HCT116 (cell line): Measurements from ENCODE around the gene ANO10.

Experiments used
- EGR1 ChIP-seq: IDR thresholded peaks from 2 replicates; pipeline ENCODE4 v1.6.1; 2012; ENCODE audit warnings: low read depth
- EZH2 ChIP-seq: fragments of 200-600 bp; sonication (generic); IDR thresholded peaks from 2 replicates; pipeline ENCODE4 v1.6.1; 2017; ENCODE audit warnings: antibody characterized with exemption, mixed run types
- EZH2phosphoT487 ChIP-seq: fragments of 200-600 bp; IDR thresholded peaks from 2 replicates; pipeline ENCODE4 v1.6.1; 2018; ENCODE audit warnings: antibody characterized with exemption, borderline replicate concordance
- POLR2A ChIP-seq: IDR thresholded peaks from 2 replicates; pipeline ENCODE4 v1.7.0; 2011; ENCODE audit warnings: borderline replicate concordance; ENCODE audit not compliant: insufficient read depth, insufficient read length; ENCODE audit errors: extremely low read depth
- POLR2AphosphoS5 ChIP-seq: IDR thresholded peaks from 2 replicates; pipeline ENCODE4 v1.6.1; 2011; ENCODE audit warnings: mild to moderate bottlenecking, low read depth, low read length, moderate library complexity
- SRF ChIP-seq: IDR thresholded peaks from 2 replicates; pipeline ENCODE4 v1.6.1; 2012; ENCODE audit warnings: low read depth
- YY1 ChIP-seq: IDR thresholded peaks from 2 replicates; pipeline ENCODE4 v1.6.1; 2011; ENCODE audit warnings: low read length, low read depth, moderate library complexity, mild to moderate bottlenecking; ENCODE audit not compliant: insufficient replicate concordance; ENCODE audit errors: extremely low read depth
- ZFX ChIP-seq: fragments of 450-650 bp; IDR thresholded peaks from 2 replicates; pipeline ENCODE4 v1.6.1; 2017
- ZNF274 ChIP-seq: fragments of 200-500 bp; sonication (Bioruptor generic); IDR thresholded peaks from 2 replicates; pipeline ENCODE4 v1.6.1; 2014; ENCODE audit warnings: mild to moderate bottlenecking, low read depth, low read length, inconsistent platforms
- TF ChIP-seq, protein P1 (sequence below), 3 experiments: fragments of 200-600 bp in 1 of 3; sonication (generic) in 1 of 3; IDR thresholded peaks in 2 of 3; conservative IDR thresholded peaks in 1 of 3; 2 replicates each; pipeline ENCODE4 v1.5.1; 2012 to 2017; ENCODE audit warnings: low read depth in 2 of 3, low read length in 2 of 3, antibody characterized with exemption in 1 of 3, borderline replicate concordance in 1 of 3, control low read depth in 1 of 3, mild to moderate bottlenecking in 1 of 3, mixed read lengths in 1 of 3, mixed run types in 1 of 3, moderate library complexity in 1 of 3; ENCODE audit not compliant: insufficient read depth in 1 of 3
- TF ChIP-seq, protein P2 (sequence below): IDR thresholded peaks from 2 replicates; pipeline ENCODE4 v1.6.1; 2011; ENCODE audit warnings: mild to moderate bottlenecking, low read length, moderate library complexity; ENCODE audit not compliant: insufficient replicate concordance; ENCODE audit errors: extremely low read depth
- TF ChIP-seq, protein P3 (sequence below): IDR thresholded peaks from 2 replicates; pipeline ENCODE4 v1.6.1; 2012; ENCODE audit warnings: low read depth

DNA sequence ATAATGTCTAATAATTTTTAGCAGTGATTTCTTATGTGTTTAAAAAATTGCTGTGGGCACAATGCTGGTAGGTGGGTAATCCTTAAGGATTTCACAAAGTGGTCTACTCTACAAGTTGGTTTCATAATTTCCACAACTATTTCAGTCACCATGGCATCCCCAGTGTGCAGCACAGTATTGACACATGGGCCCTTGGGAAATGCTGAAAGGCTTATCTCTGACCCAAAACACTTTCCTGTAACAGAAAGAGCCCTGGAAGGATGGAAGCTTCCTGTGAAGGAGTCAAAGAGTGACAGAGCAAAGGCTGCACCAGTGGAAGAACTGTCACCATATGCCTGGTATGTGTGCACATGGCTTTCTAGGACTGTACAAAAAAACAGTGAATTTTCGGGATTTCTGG, 153.7 kb downstream of the ANO10 start:
- TF ChIP-seq, protein P1, sequence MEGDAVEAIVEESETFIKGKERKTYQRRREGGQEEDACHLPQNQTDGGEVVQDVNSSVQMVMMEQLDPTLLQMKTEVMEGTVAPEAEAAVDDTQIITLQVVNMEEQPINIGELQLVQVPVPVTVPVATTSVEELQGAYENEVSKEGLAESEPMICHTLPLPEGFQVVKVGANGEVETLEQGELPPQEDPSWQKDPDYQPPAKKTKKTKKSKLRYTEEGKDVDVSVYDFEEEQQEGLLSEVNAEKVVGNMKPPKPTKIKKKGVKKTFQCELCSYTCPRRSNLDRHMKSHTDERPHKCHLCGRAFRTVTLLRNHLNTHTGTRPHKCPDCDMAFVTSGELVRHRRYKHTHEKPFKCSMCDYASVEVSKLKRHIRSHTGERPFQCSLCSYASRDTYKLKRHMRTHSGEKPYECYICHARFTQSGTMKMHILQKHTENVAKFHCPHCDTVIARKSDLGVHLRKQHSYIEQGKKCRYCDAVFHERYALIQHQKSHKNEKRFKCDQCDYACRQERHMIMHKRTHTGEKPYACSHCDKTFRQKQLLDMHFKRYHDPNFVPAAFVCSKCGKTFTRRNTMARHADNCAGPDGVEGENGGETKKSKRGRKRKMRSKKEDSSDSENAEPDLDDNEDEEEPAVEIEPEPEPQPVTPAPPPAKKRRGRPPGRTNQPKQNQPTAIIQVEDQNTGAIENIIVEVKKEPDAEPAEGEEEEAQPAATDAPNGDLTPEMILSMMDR (IDR thresholded peaks at IDR 0.05 in 2 of 3, conservative IDR thresholded peaks at IDR 0.05 in 1 of 3; ENCODE audit: borderline replicate concordance in 1 of 3, insufficient read depth in 1 of 3, low read depth in 2 of 3, low read length in 2 of 3), result no peak
- no peak for TF ChIP-seq EZH2phosphoT487
- TF ChIP-seq, protein P2, sequence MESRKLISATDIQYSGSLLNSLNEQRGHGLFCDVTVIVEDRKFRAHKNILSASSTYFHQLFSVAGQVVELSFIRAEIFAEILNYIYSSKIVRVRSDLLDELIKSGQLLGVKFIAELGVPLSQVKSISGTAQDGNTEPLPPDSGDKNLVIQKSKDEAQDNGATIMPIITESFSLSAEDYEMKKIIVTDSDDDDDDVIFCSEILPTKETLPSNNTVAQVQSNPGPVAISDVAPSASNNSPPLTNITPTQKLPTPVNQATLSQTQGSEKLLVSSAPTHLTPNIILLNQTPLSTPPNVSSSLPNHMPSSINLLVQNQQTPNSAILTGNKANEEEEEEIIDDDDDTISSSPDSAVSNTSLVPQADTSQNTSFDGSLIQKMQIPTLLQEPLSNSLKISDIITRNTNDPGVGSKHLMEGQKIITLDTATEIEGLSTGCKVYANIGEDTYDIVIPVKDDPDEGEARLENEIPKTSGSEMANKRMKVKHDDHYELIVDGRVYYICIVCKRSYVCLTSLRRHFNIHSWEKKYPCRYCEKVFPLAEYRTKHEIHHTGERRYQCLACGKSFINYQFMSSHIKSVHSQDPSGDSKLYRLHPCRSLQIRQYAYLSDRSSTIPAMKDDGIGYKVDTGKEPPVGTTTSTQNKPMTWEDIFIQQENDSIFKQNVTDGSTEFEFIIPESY, result no peak
- TF ChIP-seq POLR2A, result no peak
- TF ChIP-seq ZFX, result no peak
- TF ChIP-seq, protein P3, sequence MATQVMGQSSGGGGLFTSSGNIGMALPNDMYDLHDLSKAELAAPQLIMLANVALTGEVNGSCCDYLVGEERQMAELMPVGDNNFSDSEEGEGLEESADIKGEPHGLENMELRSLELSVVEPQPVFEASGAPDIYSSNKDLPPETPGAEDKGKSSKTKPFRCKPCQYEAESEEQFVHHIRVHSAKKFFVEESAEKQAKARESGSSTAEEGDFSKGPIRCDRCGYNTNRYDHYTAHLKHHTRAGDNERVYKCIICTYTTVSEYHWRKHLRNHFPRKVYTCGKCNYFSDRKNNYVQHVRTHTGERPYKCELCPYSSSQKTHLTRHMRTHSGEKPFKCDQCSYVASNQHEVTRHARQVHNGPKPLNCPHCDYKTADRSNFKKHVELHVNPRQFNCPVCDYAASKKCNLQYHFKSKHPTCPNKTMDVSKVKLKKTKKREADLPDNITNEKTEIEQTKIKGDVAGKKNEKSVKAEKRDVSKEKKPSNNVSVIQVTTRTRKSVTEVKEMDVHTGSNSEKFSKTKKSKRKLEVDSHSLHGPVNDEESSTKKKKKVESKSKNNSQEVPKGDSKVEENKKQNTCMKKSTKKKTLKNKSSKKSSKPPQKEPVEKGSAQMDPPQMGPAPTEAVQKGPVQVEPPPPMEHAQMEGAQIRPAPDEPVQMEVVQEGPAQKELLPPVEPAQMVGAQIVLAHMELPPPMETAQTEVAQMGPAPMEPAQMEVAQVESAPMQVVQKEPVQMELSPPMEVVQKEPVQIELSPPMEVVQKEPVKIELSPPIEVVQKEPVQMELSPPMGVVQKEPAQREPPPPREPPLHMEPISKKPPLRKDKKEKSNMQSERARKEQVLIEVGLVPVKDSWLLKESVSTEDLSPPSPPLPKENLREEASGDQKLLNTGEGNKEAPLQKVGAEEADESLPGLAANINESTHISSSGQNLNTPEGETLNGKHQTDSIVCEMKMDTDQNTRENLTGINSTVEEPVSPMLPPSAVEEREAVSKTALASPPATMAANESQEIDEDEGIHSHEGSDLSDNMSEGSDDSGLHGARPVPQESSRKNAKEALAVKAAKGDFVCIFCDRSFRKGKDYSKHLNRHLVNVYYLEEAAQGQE, result no peak
- TF ChIP-seq EZH2, result no peak
- no peak for TF ChIP-seq POLR2AphosphoS5
- TF ChIP-seq SRF, result no peak
- no peak for TF ChIP-seq EGR1
- TF ChIP-seq ZNF274, result no peak
- TF ChIP-seq YY1, result no peak
